Measurements from ENCODE around the gene CACNA1H. TPM values are rescaled to one million over a fixed set of nuclear protein-coding genes. Genes with fewer than 3 reads are reported as not detected.

CACNA1H gene
- total RNA-seq, 1 experiment from 2014 or later, result 19.7 TPM

GRCh38 chr16:1171001-1171400, 18.1 kb downstream of the CACNA1H start:
- H3K4me1 ChIP-seq (ENCODE audit: insufficient read depth, low read length, poor library complexity, severe bottlenecking), result peaks cover 66% of the 10 kb centered on the region
- H3K9me3 ChIP-seq (ENCODE audit: low read depth, low read length, poor library complexity, severe bottlenecking), result no peaks in the 10 kb centered on the region
- CTCF ChIA-PET, result no interaction called here
- no peak overlapping the region for H3K4me3 ChIP-seq (ENCODE audit: low read depth, low read length, poor library complexity, severe bottlenecking)
- TF ChIP-seq CTCF (conservative IDR thresholded peaks at IDR 0.05; ENCODE audit: low read depth, low read length), result no peak
- no peak for TF ChIP-seq EZH2 (IDR thresholded peaks at IDR 0.05; ENCODE audit: borderline replicate concordance, low read depth, low read length, poor library complexity, severe bottlenecking)
- POLR2A ChIA-PET (ENCODE audit: low non-redundant PET), result interaction anchor here (0.5 kb wide), 1 partner anchor 812 kb away, joined by 3 read pairs; no protein-coding TSS in a partner anchor
- peak overlapping the region; percentile 2 for H3K27ac ChIP-seq (ENCODE audit: low read depth, low read length, poor library complexity, severe bottlenecking)
- no peaks in the 10 kb centered on the region for H3K27me3 ChIP-seq (replicated peaks; ENCODE audit: insufficient read depth, low read depth, low read length, poor library complexity)
- H3K36me3 ChIP-seq (ENCODE audit: insufficient read depth, low read length, poor library complexity, severe bottlenecking), result no peaks in the 10 kb centered on the region
- intact Hi-C loops (cut with micrococcal nuclease; ENCODE audit: unreplicated experiment), result no loop called here
- no TSS peak for BruUV-seq (replicated peaks)
- DNase-seq (ENCODE audit: low spot score), result no peak

GRCh38 chr16:1171854-1172428, 19.0 kb downstream of the CACNA1H start:
- no TSS peak for BruUV-seq (replicated peaks)
- H3K4me3 ChIP-seq (ENCODE audit: low read depth, low read length, poor library complexity, severe bottlenecking), result no peak overlapping the region
- TF ChIP-seq EZH2 (IDR thresholded peaks at IDR 0.05; ENCODE audit: borderline replicate concordance, low read depth, low read length, poor library complexity, severe bottlenecking), result no peak
- TF ChIP-seq CTCF (conservative IDR thresholded peaks at IDR 0.05; ENCODE audit: low read depth, low read length), result no peak
- CTCF ChIA-PET, result interaction anchor here (0.6 kb wide), 1 partner anchor 21 kb away, joined by 7 read pairs; no protein-coding TSS in a partner anchor
- no peaks in the 10 kb centered on the region for H3K27me3 ChIP-seq (replicated peaks; ENCODE audit: insufficient read depth, low read depth, low read length, poor library complexity)
- intact Hi-C loops (cut with micrococcal nuclease; ENCODE audit: unreplicated experiment), result no loop called here
- H3K36me3 ChIP-seq (ENCODE audit: insufficient read depth, low read length, poor library complexity, severe bottlenecking), result no peaks in the 10 kb centered on the region
- H3K9me3 ChIP-seq (ENCODE audit: low read depth, low read length, poor library complexity, severe bottlenecking), result no peaks in the 10 kb centered on the region
- POLR2A ChIA-PET (ENCODE audit: low non-redundant PET), result no interaction called here
- no peak for DNase-seq (ENCODE audit: low spot score)
- peak overlapping the region; percentile 54 for H3K27ac ChIP-seq (ENCODE audit: low read depth, low read length, poor library complexity, severe bottlenecking)
- peaks cover 57% of the 10 kb centered on the region for H3K4me1 ChIP-seq (ENCODE audit: insufficient read depth, low read length, poor library complexity, severe bottlenecking)

GRCh38 chr16:1172651-1173050, 19.7 kb downstream of the CACNA1H start:
- Histone ChIP-seq H3K9me3 (ENCODE audit: low read depth, low read length, poor library complexity, severe bottlenecking) (no peaks in the 10 kb centered on the region), H3K4me1 (ENCODE audit: insufficient read depth, low read length, poor library complexity, severe bottlenecking) (peaks cover 50% of the 10 kb centered on the region), H3K36me3 (ENCODE audit: insufficient read depth, low read length, poor library complexity, severe bottlenecking) (no peaks in the 10 kb centered on the region), H3K27me3 (replicated peaks; ENCODE audit: insufficient read depth, low read depth, low read length, poor library complexity) (no peaks in the 10 kb centered on the region), H3K27ac (ENCODE audit: low read depth, low read length, poor library complexity, severe bottlenecking) (peak overlapping the region; percentile 54), H3K4me3 (ENCODE audit: low read depth, low read length, poor library complexity, severe bottlenecking) (no peak overlapping the region)
- no peak for DNase-seq (ENCODE audit: low spot score)
- no TSS peak for BruUV-seq (replicated peaks)
- ChIA-PET CTCF (no interaction called here), POLR2A (ENCODE audit: low non-redundant PET) (no interaction called here)
- intact Hi-C loops (cut with micrococcal nuclease; ENCODE audit: unreplicated experiment), result no loop called here
- TF ChIP-seq CTCF (conservative IDR thresholded peaks at IDR 0.05; ENCODE audit: low read depth, low read length), result no peak
- TF ChIP-seq EZH2 (IDR thresholded peaks at IDR 0.05; ENCODE audit: borderline replicate concordance, low read depth, low read length, poor library complexity, severe bottlenecking), result no peak

Measured in A673 (cell line).